ENCODE measurements around the gene FYN. TPM values are rescaled to one million over a fixed set of nuclear protein-coding genes. Genes with fewer than 3 reads are reported as not detected.
A peak's percentile ranks its signal among the peaks of the same experiment; 100 is the strongest.
"Not testable (repeated sequence)": the region's sequence is repeated elsewhere in the genome, so short reads cannot be mapped to it uniquely, and the experiment has no call there.

FYN gene
- total RNA-seq = 100 to 1,000 TPM; 201 to 208 TPM

DNA sequence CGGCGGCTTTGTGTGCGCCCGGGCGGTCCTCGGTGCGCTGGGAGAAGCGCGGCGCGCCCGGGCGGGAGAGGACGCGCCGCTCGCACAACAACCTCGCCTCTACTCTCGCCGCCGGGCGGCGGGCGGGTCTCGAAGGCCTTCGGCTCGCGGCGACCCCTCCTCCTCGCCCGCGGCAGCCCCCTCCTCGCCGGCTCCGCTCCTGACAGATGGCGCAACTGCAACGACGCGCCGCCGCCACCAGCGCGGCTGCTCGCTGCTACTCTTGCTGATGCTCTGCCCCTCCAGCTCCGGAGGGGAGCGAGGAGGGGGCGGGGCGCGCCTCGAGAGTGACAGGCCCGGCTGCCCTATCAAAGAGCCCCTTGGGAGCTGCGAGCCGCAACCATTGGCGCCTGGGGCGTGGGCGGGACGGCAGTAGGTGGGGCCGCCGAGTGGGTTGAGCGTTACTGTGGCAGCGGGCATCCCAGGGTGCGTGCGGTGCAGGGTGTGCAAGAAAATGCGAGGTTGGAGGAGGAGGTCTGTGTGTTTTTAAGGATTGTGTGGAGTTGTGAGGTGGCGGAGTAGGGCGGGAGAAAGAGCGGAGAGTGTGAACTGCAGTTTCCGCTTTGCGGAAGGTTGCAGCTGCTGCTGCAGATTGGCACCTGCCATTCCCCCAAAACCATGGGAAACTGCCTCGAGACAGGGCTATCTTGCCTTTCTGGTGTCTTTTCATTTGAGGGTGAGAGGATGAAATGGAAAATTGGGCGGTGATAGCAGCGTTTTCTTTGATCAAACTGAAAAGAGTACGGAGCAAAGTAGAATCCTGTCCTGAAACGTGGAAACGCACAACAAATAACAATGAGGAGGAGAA is at the start of gene FYN:
TSS of gene FYN (minus strand) at position 275 of the 847 bp plus-strand sequence. CDS start 153,401 bp downstream, outside the sequence.
- ChIA-PET CTCF (interaction anchor here (0.7 to 2.0 kb wide), 28 partner anchors 8 to 170 kb away, joined by 3 to 17 read pairs (median 4); no protein-coding TSS in a partner anchor), POLR2A (interaction anchor here (0.7 to 1.9 kb wide), 33 partner anchors 11 to 390 kb away, joined by 3 to 25 read pairs (median 5); partner anchors contain the start of gene REV3L)
- peak within 1 kb of the TSS; percentile 93 for H3K27ac Mint-ChIP-seq
- peak; percentile 99 for DNase-seq
- H3K4me1 Mint-ChIP-seq = peaks cover 41% of the 10 kb centered on the region
- H3K36me3 Mint-ChIP-seq (ENCODE audit: low read depth) = peaks cover 23% of the 10 kb centered on the region
- H3K4me3 Mint-ChIP-seq = peak within 1 kb of the TSS; percentile 96
- no peaks in the 10 kb centered on the region for H3K27me3 Mint-ChIP-seq
- H3K9me3 Mint-ChIP-seq = no peaks in the 10 kb centered on the region

DNA sequence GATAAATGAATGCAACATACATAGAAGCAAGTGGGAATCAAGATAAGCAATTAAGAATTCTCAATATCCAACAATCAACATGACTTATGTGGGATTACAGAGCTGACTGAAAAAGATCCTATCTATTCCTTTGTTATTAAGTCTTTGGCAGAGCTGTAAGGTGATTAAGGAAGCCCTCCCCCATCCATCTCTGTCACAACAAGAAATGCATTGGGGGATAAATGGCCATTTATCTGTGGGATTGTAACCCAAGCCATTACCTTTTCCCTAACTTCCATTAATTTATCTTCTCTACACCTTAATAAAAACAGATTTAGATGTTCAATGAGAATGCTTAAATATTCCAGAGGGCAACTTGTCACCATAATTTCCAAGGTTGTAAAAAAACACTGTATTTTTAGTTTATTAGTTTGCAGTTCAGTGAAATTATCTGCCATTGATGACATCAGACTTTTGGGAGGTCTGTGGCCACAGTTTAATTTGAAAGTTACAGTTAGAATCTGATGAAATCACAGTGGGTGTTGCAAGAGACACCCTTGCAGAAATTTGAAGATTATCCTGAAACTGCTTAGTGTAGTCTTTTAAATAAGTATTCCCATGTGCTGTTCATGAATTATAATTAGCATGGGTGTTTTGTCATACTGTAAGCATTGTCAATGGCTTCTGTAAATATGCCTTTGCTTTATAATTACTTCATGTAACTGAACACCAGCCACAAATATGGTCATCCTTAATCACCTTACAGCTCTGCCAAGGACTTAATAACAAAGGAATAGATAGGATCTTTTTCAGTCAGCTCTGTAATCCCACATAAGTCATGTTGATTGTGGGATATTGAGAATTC is 49.4 kb upstream of the FYN start:
- peaks cover 29% of the 10 kb centered on the region for H3K4me1 Mint-ChIP-seq
- CTCF ChIA-PET = interaction anchor here (0.7 kb wide), 1 partner anchor 121 kb away, joined by 3 read pairs; no protein-coding TSS in a partner anchor
- no peaks in the 10 kb centered on the region for H3K9me3 Mint-ChIP-seq
- H3K27me3 Mint-ChIP-seq = no peaks in the 10 kb centered on the region
- POLR2A ChIA-PET = no interaction called here
- DNase-seq = no peak
- H3K36me3 Mint-ChIP-seq (ENCODE audit: low read depth) = no peaks in the 10 kb centered on the region
- no peak overlapping the region for H3K4me3 Mint-ChIP-seq
- H3K27ac Mint-ChIP-seq = no peak overlapping the region

DNA sequence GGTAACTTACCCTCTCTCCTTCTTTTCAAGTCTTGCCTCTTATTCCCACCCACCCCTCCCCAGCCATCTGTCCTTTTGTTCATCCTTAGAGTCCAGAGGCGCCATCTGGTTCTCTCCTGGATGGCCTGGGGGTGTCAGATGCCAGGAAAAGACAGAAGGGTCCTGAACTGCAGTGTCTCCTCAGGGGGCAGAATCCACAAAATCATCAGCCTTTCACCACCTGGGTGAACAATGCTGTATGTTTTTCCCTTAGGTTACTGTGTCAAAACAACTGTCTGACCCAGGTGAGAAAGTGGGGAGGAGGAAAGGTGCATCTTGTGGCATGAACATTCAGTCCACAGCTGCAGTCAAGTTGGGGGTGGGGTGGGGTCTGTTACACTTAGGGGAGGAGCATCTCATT is 47.9 kb upstream of the FYN start:
- no peak overlapping the region for H3K4me3 Mint-ChIP-seq
- H3K4me1 Mint-ChIP-seq = peaks cover 28% of the 10 kb centered on the region
- no peaks in the 10 kb centered on the region for H3K27me3 Mint-ChIP-seq
- H3K9me3 Mint-ChIP-seq = no peaks in the 10 kb centered on the region
- H3K36me3 Mint-ChIP-seq (ENCODE audit: low read depth) = no peaks in the 10 kb centered on the region
- ChIA-PET POLR2A (no interaction called here), CTCF (no interaction called here)
- H3K27ac Mint-ChIP-seq = no peak overlapping the region
- DNase-seq = no peak

DNA sequence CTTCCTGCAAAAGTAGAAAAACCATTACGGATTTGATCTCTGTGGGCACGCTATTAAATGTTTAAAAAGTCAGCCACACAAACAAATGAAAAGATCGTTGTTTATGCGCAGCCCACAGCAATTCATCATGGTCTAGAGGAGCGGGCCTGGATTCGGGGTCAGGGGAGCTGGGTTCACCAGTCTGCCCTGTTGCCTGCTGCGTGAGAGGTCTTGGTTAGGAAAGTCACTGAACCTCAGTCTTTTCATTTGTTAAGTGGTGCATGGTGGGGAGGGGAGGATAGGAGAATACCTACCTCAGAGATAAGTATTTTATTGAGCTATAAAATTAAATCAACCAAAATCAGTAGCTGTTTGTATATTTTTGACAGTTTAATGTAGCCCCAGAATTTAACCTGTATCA is 47.3 kb upstream of the FYN start:
- H3K9me3 Mint-ChIP-seq = no peaks in the 10 kb centered on the region
- H3K27me3 Mint-ChIP-seq = no peaks in the 10 kb centered on the region
- DNase-seq = no peak
- CTCF ChIA-PET = no interaction called here
- POLR2A ChIA-PET = no interaction called here
- peaks cover 24% of the 10 kb centered on the region for H3K4me1 Mint-ChIP-seq
- no peaks in the 10 kb centered on the region for H3K36me3 Mint-ChIP-seq (ENCODE audit: low read depth)
- H3K4me3 Mint-ChIP-seq = no peak overlapping the region
- H3K27ac Mint-ChIP-seq = no peak overlapping the region

DNA sequence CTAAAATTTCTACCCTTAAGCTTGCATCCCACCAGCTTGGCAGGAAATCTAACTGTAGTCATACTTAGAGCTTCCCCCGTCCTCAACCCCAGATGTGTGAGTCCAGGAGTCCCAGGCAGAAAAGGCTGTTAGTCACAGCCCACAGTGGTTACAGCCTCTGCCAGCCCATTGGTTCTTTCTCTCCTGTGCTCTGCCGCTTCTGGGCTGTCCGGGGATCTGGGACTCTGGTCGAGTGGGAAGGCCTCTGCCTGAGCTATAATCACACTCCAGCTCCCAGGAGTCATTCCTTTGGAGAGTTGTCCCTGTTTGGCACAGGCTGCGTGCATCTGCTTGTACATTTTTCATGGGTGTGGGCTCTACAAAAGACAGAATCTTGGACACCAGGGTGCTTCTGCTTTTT is 45.6 kb upstream of the FYN start:
- DNase-seq = no peak
- Mint-ChIP-seq H3K27me3 (no peaks in the 10 kb centered on the region), H3K27ac (no peak overlapping the region), H3K36me3 (ENCODE audit: low read depth) (no peaks in the 10 kb centered on the region), H3K9me3 (no peaks in the 10 kb centered on the region), H3K4me3 (no peak overlapping the region), H3K4me1 (peaks cover 13% of the 10 kb centered on the region)
- POLR2A ChIA-PET = no interaction called here
- CTCF ChIA-PET = no interaction called here

DNA sequence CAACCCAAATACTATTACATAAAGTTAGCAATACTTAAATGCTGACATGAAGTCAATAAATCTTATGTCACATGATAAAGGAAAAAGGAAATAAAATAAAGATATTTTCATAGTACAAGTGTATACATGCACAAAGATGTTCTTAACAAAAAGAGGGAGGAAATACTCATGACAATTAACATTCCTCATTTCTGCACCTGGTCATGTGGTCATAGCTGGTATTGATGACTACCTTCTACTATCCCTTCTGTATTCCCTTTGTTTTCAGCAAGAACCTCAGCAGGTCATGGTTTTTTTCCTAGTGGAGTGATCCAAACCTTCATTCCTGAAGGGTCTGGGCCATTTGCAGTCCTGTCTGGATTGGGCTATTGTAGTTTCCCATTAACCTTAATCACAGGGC is 43.5 kb upstream of the FYN start:
- H3K4me3 Mint-ChIP-seq = no peak overlapping the region
- no peaks in the 10 kb centered on the region for H3K9me3 Mint-ChIP-seq
- DNase-seq = no peak
- no peaks in the 10 kb centered on the region for H3K27me3 Mint-ChIP-seq
- H3K4me1 Mint-ChIP-seq = peaks cover 2% of the 10 kb centered on the region
- no peaks in the 10 kb centered on the region for H3K36me3 Mint-ChIP-seq (ENCODE audit: low read depth)
- ChIA-PET CTCF (no interaction called here), POLR2A (no interaction called here)
- H3K27ac Mint-ChIP-seq = no peak overlapping the region

DNA sequence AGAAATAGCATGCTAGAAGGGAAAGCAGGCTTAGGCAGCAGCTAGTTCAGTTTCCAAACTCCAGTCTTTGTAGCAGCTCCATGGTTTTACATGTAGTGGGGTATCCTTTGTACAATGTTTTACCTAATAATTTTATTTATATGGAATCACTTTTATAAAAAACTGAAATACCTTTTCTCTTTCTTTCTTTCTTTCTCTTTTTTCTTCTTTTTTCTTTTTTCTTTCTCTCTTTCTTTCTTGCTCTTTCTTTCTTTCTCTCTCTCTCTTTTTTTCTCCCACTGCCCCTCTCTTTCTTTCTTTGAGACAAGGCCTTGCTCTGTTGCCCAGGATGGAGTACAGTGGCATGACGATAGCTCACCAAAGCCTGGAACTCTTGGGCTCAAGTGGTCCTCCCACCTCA is 41.4 kb upstream of the FYN start:
- Mint-ChIP-seq H3K27me3 (no peaks in the 10 kb centered on the region), H3K4me3 (no peak overlapping the region), H3K9me3 (no peaks in the 10 kb centered on the region), H3K36me3 (ENCODE audit: low read depth) (no peaks in the 10 kb centered on the region), H3K27ac (no peak overlapping the region), H3K4me1 (peaks cover 2% of the 10 kb centered on the region)
- ChIA-PET CTCF (no interaction called here), POLR2A (interaction anchor here (1.6 kb wide), 1 partner anchor 10 kb away, joined by 4 read pairs; no protein-coding TSS in a partner anchor)
- DNase-seq = no peak

DNA sequence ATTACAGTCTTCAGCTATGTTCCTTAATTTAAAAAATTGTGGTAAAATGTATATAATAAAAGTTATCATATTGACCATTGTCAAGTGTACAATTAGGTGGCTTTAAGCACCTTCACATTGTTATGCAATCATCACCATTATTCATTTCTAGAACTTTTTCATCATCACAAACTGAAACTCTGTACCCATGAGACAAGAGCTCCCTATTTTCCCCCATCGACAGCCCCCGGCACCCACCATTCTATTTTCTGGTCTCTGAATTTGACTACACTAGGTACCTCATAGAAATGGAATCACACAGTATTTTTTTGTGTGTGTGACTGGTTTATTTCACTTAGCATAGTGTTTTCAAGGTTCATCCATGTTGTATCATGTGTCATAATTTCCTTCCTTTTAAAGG is 39.7 kb upstream of the FYN start:
- POLR2A ChIA-PET = no interaction called here
- no peak for DNase-seq

DNA sequence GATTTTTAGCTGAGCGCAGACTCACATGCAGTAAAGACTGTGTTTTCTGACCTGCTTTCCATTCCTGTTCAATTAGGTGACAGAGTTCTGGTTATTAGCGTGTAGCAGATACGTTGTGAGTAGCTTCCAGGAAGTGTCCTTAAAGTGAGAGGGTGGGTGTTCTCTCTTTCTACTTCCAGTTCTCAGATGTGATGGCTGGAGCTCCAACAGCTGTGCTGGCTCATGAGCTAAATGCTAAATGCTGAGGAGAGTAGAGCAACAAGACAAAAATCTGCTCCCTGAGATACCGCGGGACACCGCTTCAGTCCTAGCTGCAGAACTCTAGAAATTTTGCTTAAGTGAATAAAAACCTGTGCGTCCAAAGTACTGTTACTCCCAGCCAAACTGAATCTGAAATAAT is 38.2 kb upstream of the FYN start:
- ChIA-PET CTCF (no interaction called here), POLR2A (interaction anchor here (1.0 kb wide), 1 partner anchor 17 kb away, joined by 3 read pairs; no protein-coding TSS in a partner anchor)
- Mint-ChIP-seq H3K9me3 (peaks cover 2% of the 10 kb centered on the region), H3K27ac (no peak overlapping the region), H3K36me3 (ENCODE audit: low read depth) (no peaks in the 10 kb centered on the region), H3K4me3 (no peak overlapping the region), H3K27me3 (no peaks in the 10 kb centered on the region), H3K4me1 (peaks cover 2% of the 10 kb centered on the region)
- no peak for DNase-seq

More for the DNA sequence above, 39.7 kb upstream of the FYN start:
- no peaks in the 10 kb centered on the region for H3K27me3 Mint-ChIP-seq
- H3K9me3 Mint-ChIP-seq = peaks cover 2% of the 10 kb centered on the region
- H3K4me3 Mint-ChIP-seq = no peak overlapping the region
- CTCF ChIA-PET = interaction anchor here (1.1 to 1.2 kb wide), 2 partner anchors 61 to 116 kb away, joined by 3 read pairs; no protein-coding TSS in a partner anchor
- H3K36me3 Mint-ChIP-seq (ENCODE audit: low read depth) = no peaks in the 10 kb centered on the region
- peaks cover 2% of the 10 kb centered on the region for H3K4me1 Mint-ChIP-seq
- no peak overlapping the region for H3K27ac Mint-ChIP-seq

DNA sequence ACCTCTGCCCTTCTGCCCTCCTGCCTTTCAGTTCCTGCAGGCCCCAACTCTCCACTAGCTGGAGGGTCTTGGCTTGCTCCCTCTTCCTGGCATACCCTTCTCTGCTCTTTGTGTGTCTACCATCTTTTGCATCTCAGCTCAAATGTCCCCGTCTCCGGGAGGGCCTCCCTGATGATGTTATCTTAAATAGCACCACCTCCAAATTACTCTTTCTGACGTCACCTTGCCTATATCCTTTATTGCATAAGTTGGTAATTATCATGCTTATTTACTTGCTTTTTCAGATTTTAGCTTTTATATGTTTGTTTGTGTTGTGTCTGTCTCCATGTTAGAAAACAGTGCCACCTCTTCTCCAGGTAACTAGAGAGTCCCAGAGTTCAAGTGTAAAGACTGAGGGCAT is 36.0 kb upstream of the FYN start:
- Mint-ChIP-seq H3K9me3 (peaks cover 2% of the 10 kb centered on the region), H3K36me3 (ENCODE audit: low read depth) (no peaks in the 10 kb centered on the region), H3K27ac (no peak overlapping the region), H3K27me3 (no peaks in the 10 kb centered on the region), H3K4me3 (no peak overlapping the region), H3K4me1 (peaks cover 2% of the 10 kb centered on the region)
- POLR2A ChIA-PET = no interaction called here
- no peak for DNase-seq
- CTCF ChIA-PET = no interaction called here

DNA sequence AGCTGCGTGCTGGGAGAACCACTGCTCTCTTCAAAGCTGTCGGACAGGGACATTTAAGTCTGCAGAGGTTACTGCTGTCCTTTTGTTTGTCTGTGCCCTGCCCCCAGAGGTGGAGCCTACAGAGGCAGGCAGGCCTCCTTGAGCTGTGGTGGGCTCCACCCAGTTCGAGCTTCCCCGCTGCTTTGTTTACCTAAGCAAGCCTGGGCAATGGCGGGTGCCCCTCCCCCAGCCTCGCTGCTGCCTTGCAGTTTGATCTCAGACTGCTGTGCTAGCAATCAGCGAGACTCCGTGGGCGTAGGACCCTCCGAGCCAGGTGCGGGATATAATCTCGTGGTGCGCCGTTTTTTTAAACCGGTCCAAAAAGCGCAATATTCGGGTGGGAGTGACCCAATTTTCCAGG is 35.1 kb upstream of the FYN start:
- H3K27ac Mint-ChIP-seq; POLR2A ChIA-PET; CTCF ChIA-PET; H3K36me3 Mint-ChIP-seq (ENCODE audit: low read depth); H3K4me1 Mint-ChIP-seq; H3K9me3 Mint-ChIP-seq; DNase-seq; H3K27me3 Mint-ChIP-seq; H3K4me3 Mint-ChIP-seq: not testable (repeated sequence)

DNA sequence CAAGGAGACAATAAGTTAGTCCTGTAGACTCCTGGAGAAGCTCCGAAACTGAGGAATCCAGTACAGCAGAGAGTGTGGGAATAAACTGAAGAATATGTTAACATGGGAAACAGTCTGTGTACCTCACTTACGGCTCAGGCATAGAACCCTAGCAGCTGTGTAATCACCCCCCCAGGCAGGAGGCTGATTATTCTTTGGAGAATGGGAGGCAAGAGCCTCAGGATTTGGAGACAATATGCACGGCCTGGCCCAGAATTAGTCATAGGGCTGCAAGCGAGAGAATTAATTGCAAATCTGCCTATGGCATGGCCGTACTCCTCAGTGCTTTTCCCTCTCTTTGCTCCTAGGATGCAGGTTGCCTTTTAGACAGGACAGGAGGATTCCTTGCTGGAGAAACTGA is 27.5 kb upstream of the FYN start:
- Mint-ChIP-seq H3K9me3 (no peaks in the 10 kb centered on the region), H3K4me1 (no peaks in the 10 kb centered on the region), H3K4me3 (no peak overlapping the region), H3K27me3 (no peaks in the 10 kb centered on the region), H3K27ac (no peak overlapping the region), H3K36me3 (ENCODE audit: low read depth) (no peaks in the 10 kb centered on the region)
- CTCF ChIA-PET = no interaction called here
- DNase-seq = no peak
- POLR2A ChIA-PET = no interaction called here

DNA sequence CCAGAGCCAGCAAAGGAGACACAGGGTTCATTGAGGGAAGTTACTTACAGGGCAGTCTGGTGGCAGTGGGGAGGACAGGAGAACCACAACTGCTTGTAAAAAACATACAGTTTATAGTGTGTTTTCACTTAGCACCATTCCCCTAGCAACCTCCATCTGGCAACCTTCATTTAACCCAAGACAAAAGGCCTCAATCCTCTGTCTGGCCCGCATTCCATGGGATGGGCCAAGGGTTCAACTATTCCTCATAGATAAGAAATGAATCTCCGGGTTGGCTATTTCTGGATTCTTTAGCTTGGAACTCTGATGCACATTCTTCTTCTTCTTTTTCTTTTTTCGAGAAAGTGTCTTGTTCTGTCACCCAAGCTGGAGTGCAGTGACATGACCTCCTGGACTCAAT is 26.3 kb upstream of the FYN start:
- no peaks in the 10 kb centered on the region for H3K4me1 Mint-ChIP-seq
- ChIA-PET POLR2A (no interaction called here), CTCF (no interaction called here)
- H3K27ac Mint-ChIP-seq = no peak overlapping the region
- H3K4me3 Mint-ChIP-seq = no peak overlapping the region
- no peaks in the 10 kb centered on the region for H3K27me3 Mint-ChIP-seq
- DNase-seq = no peak
- no peaks in the 10 kb centered on the region for H3K9me3 Mint-ChIP-seq
- no peaks in the 10 kb centered on the region for H3K36me3 Mint-ChIP-seq (ENCODE audit: low read depth)

Measured in activated CD4-positive, alpha-beta memory T cell treated with anti-CD3 and anti-CD28 coated beads, Interleukin-2, amount 10 ng/mL, durations not matched to agents 7 days and 5 days (primary cell).